ENCODE results near the gene CLIC4. TPM values are rescaled to one million over a fixed set of nuclear protein-coding genes. Genes with fewer than 3 reads are reported as not detected.

CLIC4 gene
- total and polyA plus RNA-seq, 4 donors, result 15.0 to 40.7 (median 28.4) TPM

GRCh38 chr1:24862775-24863483, 117.7 kb downstream of the CLIC4 start:
- no peaks in the 10 kb centered on the region for H3K4me1 ChIP-seq (ENCODE audit: control insufficient read depth in 4 of 4, insufficient read depth in 4 of 4, low read length in 3 of 4)
- no peak for DNase-seq (ENCODE audit: low spot score)
- H3K9ac ChIP-seq (ENCODE audit: low read depth in 1 of 2, low read length in 2 of 2), result no peak overlapping the region
- no peak for TF ChIP-seq RXRA (IDR thresholded peaks at IDR 0.05)
- TF ChIP-seq JUND (IDR thresholded peaks at IDR 0.05), result no peak
- TF ChIP-seq RAD21 (IDR thresholded peaks at IDR 0.05), result no peak
- TF ChIP-seq TAF1 (conservative IDR thresholded peaks at IDR 0.05), result no peak
- TF ChIP-seq FOXA2 (IDR thresholded peaks at IDR 0.05), result no peak
- no peak for TF ChIP-seq MAX (IDR thresholded peaks at IDR 0.05)
- no peak for TF ChIP-seq CTCF (IDR thresholded peaks at IDR 0.05; ENCODE audit: low read depth, low read length, missing input control)
- TF ChIP-seq ZBTB33 (IDR thresholded peaks at IDR 0.05), result no peak
- TF ChIP-seq SP1 (IDR thresholded peaks at IDR 0.05), result no peak
- TF ChIP-seq FOXA1 (IDR thresholded peaks at IDR 0.05), result no peak
- TF ChIP-seq REST (IDR thresholded peaks at IDR 0.05), result no peak
- no peak for TF ChIP-seq YY1 (IDR thresholded peaks at IDR 0.05)
- no peak for TF ChIP-seq HNF4G (IDR thresholded peaks at IDR 0.05)
- no peak for TF ChIP-seq NR2F2 (IDR thresholded peaks at IDR 0.05)
- no peak for TF ChIP-seq HNF4A (conservative IDR thresholded peaks at IDR 0.05)
- TF ChIP-seq ATF3 (IDR thresholded peaks at IDR 0.05), result no peak
- no peaks in the 10 kb centered on the region for H3K36me3 ChIP-seq (ENCODE audit: control insufficient read depth in 4 of 4, insufficient read depth in 3 of 4, low read depth in 1 of 4, low read length in 3 of 4)
- H3K9me3 ChIP-seq (ENCODE audit: control insufficient read depth in 4 of 4, low read length in 3 of 4), result no peaks in the 10 kb centered on the region
- no peak overlapping the region for H3K4me3 ChIP-seq (ENCODE audit: low read depth in 1 of 3, low read length in 3 of 3)
- H3K27me3 ChIP-seq (ENCODE audit: control insufficient read depth in 4 of 4, insufficient read depth in 4 of 4, low read length in 3 of 4), result no peaks in the 10 kb centered on the region
- 89% methylated on average over 12 of the region's 12 CpGs for WGBS
- no peak overlapping the region for H3K27ac ChIP-seq (ENCODE audit: low read depth in 1 of 2, low read length in 2 of 2)

- no peaks in the 10 kb centered on the region for H3K4me1 ChIP-seq (ENCODE audit: control insufficient read depth in 4 of 4, insufficient read depth in 4 of 4, low read length in 3 of 4)
- DNase-seq (ENCODE audit: low spot score), result no peak
Measured at GRCh38 chr1:24864370-24864777, 119.1 kb downstream of the CLIC4 start.

More at GRCh38 chr1:24864370-24864777, 119.1 kb downstream of the CLIC4 start:
- TF ChIP-seq YY1 (IDR thresholded peaks at IDR 0.05) (no peak), HNF4A (conservative IDR thresholded peaks at IDR 0.05) (no peak), ZBTB33 (IDR thresholded peaks at IDR 0.05) (no peak)
- WGBS, result 54% methylated on average over 8 of the region's 8 CpGs
- H3K9me3 ChIP-seq (ENCODE audit: control insufficient read depth in 4 of 4, low read length in 3 of 4), result no peaks in the 10 kb centered on the region
- no peak overlapping the region for H3K27ac ChIP-seq (ENCODE audit: low read depth in 1 of 2, low read length in 2 of 2)
- H3K36me3 ChIP-seq (ENCODE audit: control insufficient read depth in 4 of 4, insufficient read depth in 3 of 4, low read depth in 1 of 4, low read length in 3 of 4), result no peaks in the 10 kb centered on the region
- H3K9ac ChIP-seq (ENCODE audit: low read depth in 1 of 2, low read length in 2 of 2), result no peak overlapping the region
- no peak overlapping the region for H3K4me3 ChIP-seq (ENCODE audit: low read depth in 1 of 3, low read length in 3 of 3)
- H3K27me3 ChIP-seq (ENCODE audit: control insufficient read depth in 4 of 4, insufficient read depth in 4 of 4, low read length in 3 of 4), result no peaks in the 10 kb centered on the region
